Measurements from ENCODE around the gene CCDC24.

Gene CCDC24

GRCh38 chr1:43963890-43964289, 27.5 kb upstream of the CCDC24 start:
- no peak for DNase-seq

GRCh38 chr1:43965316-43965715, 26.1 kb upstream of the CCDC24 start:
- no peak for DNase-seq

GRCh38 chr1:43968348-43968948, 23.0 kb upstream of the CCDC24 start:
- DNase-seq = no peak

GRCh38 chr1:43969416-43969745, 22.0 kb upstream of the CCDC24 start:
- no peak for DNase-seq

GRCh38 chr1:43969746-43970466, 21.5 kb upstream of the CCDC24 start, which contains the start of gene DPH2:
TSS of gene DPH2 (plus strand) at chr1:43970010. CDS start at chr1:43970176, 166 bp downstream.
- DNase-seq = peak; percentile 90

GRCh38 chr1:43970502-43970901, 20.9 kb upstream of the CCDC24 start:
- no peak for DNase-seq

- no peak for DNase-seq
Measured at GRCh38 chr1:43970911-43971310, 20.5 kb upstream of the CCDC24 start.

- no peak for DNase-seq
Measured at GRCh38 chr1:43971336-43971980, 19.9 kb upstream of the CCDC24 start.

GRCh38 chr1:43973981-43974442, 17.4 kb upstream of the CCDC24 start:
- DNase-seq = no peak

GRCh38 chr1:43974443-43975248, 16.8 kb upstream of the CCDC24 start, which contains the start of gene ATP6V0B:
TSS of gene ATP6V0B (plus strand) at chr1:43974960. CDS start at chr1:43975041, 81 bp downstream.
- peak; percentile 82 for DNase-seq

GRCh38 chr1:43975249-43975961, 16.0 kb upstream of the CCDC24 start:
- DNase-seq = no peak

- no peak for DNase-seq
Measured at GRCh38 chr1:43976045-43976444, 15.4 kb upstream of the CCDC24 start.

GRCh38 chr1:43976890-43977289, 14.5 kb upstream of the CCDC24 start:
- no peak for DNase-seq

- DNase-seq = no peak
Measured at GRCh38 chr1:43977376-43978263, 13.8 kb upstream of the CCDC24 start.

GRCh38 chr1:43978264-43978550, 13.2 kb upstream of the CCDC24 start:
- no peak for DNase-seq

GRCh38 chr1:43978551-43979260, 12.7 kb upstream of the CCDC24 start, which contains the start of gene B4GALT2:
TSS of gene B4GALT2 (plus strand) at chr1:43979210. CDS start at chr1:43981161, 1,951 bp downstream.
- peak; percentile 24 for DNase-seq

GRCh38 chr1:43979261-43979527, 12.2 kb upstream of the CCDC24 start:
- DNase-seq = no peak

GRCh38 chr1:43979528-43980254, 11.7 kb upstream of the CCDC24 start:
- DNase-seq = no peak

GRCh38 chr1:43980255-43981134, 10.9 kb upstream of the CCDC24 start:
- no peak for DNase-seq

Measured in COR-L47 (cell line).